Placental epithelial cell (primary cell): ENCODE results near the gene PRMT2. TPM values are rescaled to one million over a fixed set of nuclear protein-coding genes. Genes with fewer than 3 reads are reported as not detected.

Experiments used
- total RNA-seq: library from RNA; depleted of rRNA; stranded (reverse); fragments of >200 nt; gene quantifications from 2 replicates; pipeline ENCODE4 v1.2.3, GENCODE V29; 2012

The PRMT2 gene
- 129 and 130 TPM in 2 replicates for total RNA-seq

DNA sequence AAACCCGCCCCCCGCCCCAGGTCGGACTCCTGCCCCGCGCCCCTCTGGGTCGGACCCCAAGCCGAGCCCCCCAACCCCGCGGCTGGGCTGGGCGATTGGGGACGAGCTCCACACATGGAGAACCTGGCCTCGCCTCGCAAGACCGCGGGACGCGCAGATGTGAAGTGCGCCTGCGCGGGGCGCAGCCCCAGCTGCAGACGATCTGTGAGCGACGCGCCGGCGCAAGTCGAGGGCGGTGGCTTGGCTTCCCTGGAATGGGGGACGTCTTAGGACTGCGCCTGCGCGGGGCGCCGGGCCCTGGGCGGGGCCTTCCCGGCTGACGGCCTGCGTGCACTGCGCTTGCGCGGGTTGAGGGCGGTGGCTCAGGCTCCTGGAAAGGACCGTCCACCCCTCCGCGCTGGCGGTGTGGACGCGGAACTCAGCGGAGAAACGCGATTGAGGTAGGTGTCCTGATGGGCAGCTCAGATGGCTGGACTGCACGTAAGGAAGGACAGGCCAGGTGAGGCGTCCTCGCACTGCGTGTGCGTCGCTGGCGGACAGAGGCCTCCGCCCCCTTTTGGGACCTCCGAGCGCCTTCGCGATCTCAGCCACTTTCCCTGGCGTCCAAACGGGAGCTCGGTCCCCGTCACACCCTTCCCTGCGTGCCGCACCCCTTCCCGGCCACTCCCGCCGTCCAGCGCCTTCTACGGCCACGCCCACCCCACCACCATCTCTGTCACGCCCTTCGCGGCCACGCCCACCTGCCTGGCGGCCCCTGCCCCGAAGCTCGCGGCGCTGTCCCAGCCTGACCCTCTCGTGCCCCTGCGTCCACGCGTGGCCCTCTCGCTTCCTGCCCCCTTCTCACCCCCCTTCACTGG is at the start of gene PRMT2:
Gene PRMT2 (plus strand): TSS at position 351 of the 857 bp plus-strand sequence. CDS start 1,278 bp downstream, outside the sequence.

DNA sequence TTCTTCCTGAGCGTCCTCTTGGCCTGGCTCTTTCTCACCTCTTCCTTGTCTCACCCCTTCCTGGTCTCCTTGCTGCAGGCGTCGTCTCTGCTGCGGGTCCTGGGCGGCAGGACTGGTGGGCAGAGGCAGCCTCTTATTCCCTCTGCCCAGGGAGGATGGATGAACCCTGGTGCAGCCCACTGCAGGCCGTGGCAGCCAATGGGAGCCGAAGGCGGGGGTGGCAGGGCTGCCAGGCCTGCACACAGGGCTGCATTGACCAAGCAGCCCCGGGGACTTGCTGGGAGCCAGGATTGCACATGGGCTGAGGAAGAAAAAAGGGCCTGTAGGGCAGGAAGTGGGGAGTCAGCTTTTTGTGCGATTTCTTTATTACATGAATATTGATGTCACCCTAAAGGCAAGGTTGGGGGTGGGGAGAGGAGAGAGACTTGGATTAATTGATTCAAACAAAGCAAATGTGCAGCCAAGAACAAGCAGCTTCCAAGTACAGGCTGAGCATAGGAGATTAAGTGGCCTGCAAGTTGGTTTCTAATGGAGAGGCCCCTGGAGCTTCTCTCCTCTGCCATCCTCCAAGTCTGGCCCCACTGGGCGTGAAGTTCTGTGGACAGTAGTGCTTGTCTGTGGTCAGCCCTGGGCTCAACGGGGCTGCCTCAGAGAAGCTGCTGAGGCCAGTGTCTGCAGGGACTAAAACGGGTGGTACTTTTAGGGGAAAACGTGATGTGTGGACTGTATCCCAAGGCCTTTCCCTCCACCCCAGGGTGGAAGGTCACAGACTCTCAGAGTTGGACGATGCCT is 30.3 kb upstream of the PRMT2 start, which contains the start of gene S100B:
Gene S100B (minus strand): TSS at position 108 of the 792 bp plus-strand sequence. CDS start 2,667 bp downstream, outside the sequence.

Other genes starting within 250 kb of the PRMT2 start
- 41.4 and 55.4 TPM in 2 replicates for gene DIP2A, start 176.8 kb upstream of the PRMT2 start, total RNA-seq
- 0.22 TPM in 1 of 2 replicates, not detected in the other for gene S100B, start 30.6 kb upstream of the PRMT2 start, total RNA-seq